NT2/D1 (cell line): ENCODE measurements around the gene WNT4.

ENCODE experiments used
- DNase-seq: peaks from one replicate; pipeline ENCODE4 v3.0.0-alpha.2; 2011; ENCODE audit warnings: low read depth, low spot score
- H3K27me3 ChIP-seq: 2 replicates; pipeline ENCODE4 v1.6.0; 2011; ENCODE audit warnings: mild to moderate bottlenecking; ENCODE audit not compliant: insufficient read length, insufficient read depth
- H3K36me3 ChIP-seq: 2 replicates; pipeline ENCODE4 v1.6.1; 2011; ENCODE audit warnings: mild to moderate bottlenecking, low read length, mixed read lengths; ENCODE audit not compliant: insufficient read depth, insufficient read length
- H3K4me1 ChIP-seq: 2 replicates; pipeline ENCODE4 v1.5.1; 2011; ENCODE audit not compliant: insufficient read depth, insufficient read length
- H3K4me3 ChIP-seq: 2 replicates; pipeline ENCODE4 v1.5.1; 2011; ENCODE audit warnings: low read depth; ENCODE audit not compliant: insufficient read length
- H3K9ac ChIP-seq: 2 replicates; pipeline ENCODE4 v1.6.0; 2011; ENCODE audit warnings: low read depth; ENCODE audit not compliant: insufficient read length
- H3K9me3 ChIP-seq: 2 replicates; pipeline ENCODE4 v1.5.1; 2011; ENCODE audit warnings: mild to moderate bottlenecking, low read length; ENCODE audit not compliant: insufficient read depth
- SUZ12 ChIP-seq: IDR thresholded peaks from 2 replicates; pipeline ENCODE4 v1.6.1; 2011; ENCODE audit not compliant: insufficient read length, insufficient read depth; ENCODE audit errors: extremely low read depth
- YY1 ChIP-seq: IDR thresholded peaks from 2 replicates; pipeline ENCODE4 v1.6.1; 2011; ENCODE audit not compliant: insufficient read length, insufficient read depth
- ZNF274 ChIP-seq: IDR thresholded peaks from 2 replicates; pipeline ENCODE4 v1.6.1; 2011; ENCODE audit warnings: mild to moderate bottlenecking, low read depth, low read length

WNT4 gene

GRCh38 chr1:22108339-22109105 is 34.4 kb downstream of the WNT4 start:
- peaks cover 45% of the 10 kb centered on the region for H3K36me3 ChIP-seq
- no peak for DNase-seq
- no peaks in the 10 kb centered on the region for H3K9me3 ChIP-seq
- no peaks in the 10 kb centered on the region for H3K27me3 ChIP-seq
- H3K9ac ChIP-seq: no peak overlapping the region
- H3K4me1 ChIP-seq: peaks cover 5% of the 10 kb centered on the region
- no peak overlapping the region for H3K4me3 ChIP-seq
- no peak for TF ChIP-seq SUZ12
- no peak for TF ChIP-seq ZNF274
- no peak for TF ChIP-seq YY1

GRCh38 chr1:22107126-22107525 is 35.8 kb downstream of the WNT4 start:
- Histone ChIP-seq H3K27me3 (no peaks in the 10 kb centered on the region), H3K36me3 (peaks cover 42% of the 10 kb centered on the region), H3K9me3 (no peaks in the 10 kb centered on the region), H3K9ac (no peak overlapping the region), H3K4me3 (no peak overlapping the region), H3K4me1 (peaks cover 5% of the 10 kb centered on the region)
- DNase-seq: no peak
- TF ChIP-seq YY1 (no peak), ZNF274 (no peak), SUZ12 (no peak)

- TF ChIP-seq ZNF274 (no peak), YY1 (no peak), SUZ12 (no peak)
- H3K9ac ChIP-seq: no peak overlapping the region
- no peaks in the 10 kb centered on the region for H3K27me3 ChIP-seq
- peak; percentile 36 for DNase-seq
- H3K9me3 ChIP-seq: no peaks in the 10 kb centered on the region
- H3K4me3 ChIP-seq: no peak overlapping the region
- peaks cover 2% of the 10 kb centered on the region for H3K4me1 ChIP-seq
- peaks cover 37% of the 10 kb centered on the region for H3K36me3 ChIP-seq
These were observed 37.2 kb downstream of the WNT4 start for GRCh38 chr1:22105611-22106207.

GRCh38 chr1:22104865-22105437 is 37.9 kb downstream of the WNT4 start:
- Histone ChIP-seq H3K27me3 (no peaks in the 10 kb centered on the region), H3K9ac (no peak overlapping the region), H3K4me3 (no peak overlapping the region), H3K9me3 (no peaks in the 10 kb centered on the region), H3K4me1 (peaks cover 2% of the 10 kb centered on the region), H3K36me3 (peaks cover 44% of the 10 kb centered on the region)
- DNase-seq: no peak
- TF ChIP-seq SUZ12 (no peak), ZNF274 (no peak), YY1 (no peak)

GRCh38 chr1:22104094-22104493 is 38.8 kb downstream of the WNT4 start:
- Histone ChIP-seq H3K9ac (no peak overlapping the region), H3K4me3 (no peak overlapping the region), H3K4me1 (peaks cover 2% of the 10 kb centered on the region), H3K27me3 (no peaks in the 10 kb centered on the region), H3K36me3 (peaks cover 41% of the 10 kb centered on the region), H3K9me3 (no peaks in the 10 kb centered on the region)
- TF ChIP-seq YY1 (no peak), ZNF274 (no peak), SUZ12 (no peak)
- no peak for DNase-seq

GRCh38 chr1:22102746-22103145 is 40.2 kb downstream of the WNT4 start:
- TF ChIP-seq SUZ12 (no peak), YY1 (no peak), ZNF274 (no peak)
- H3K36me3 ChIP-seq: peaks cover 47% of the 10 kb centered on the region
- no peak overlapping the region for H3K4me3 ChIP-seq
- no peak overlapping the region for H3K9ac ChIP-seq
- no peaks in the 10 kb centered on the region for H3K9me3 ChIP-seq
- no peak for DNase-seq
- H3K4me1 ChIP-seq: peaks cover 2% of the 10 kb centered on the region
- no peaks in the 10 kb centered on the region for H3K27me3 ChIP-seq

- no peaks in the 10 kb centered on the region for H3K9me3 ChIP-seq
- DNase-seq: no peak
- no peak overlapping the region for H3K9ac ChIP-seq
- H3K36me3 ChIP-seq: peaks cover 53% of the 10 kb centered on the region
- no peak overlapping the region for H3K4me3 ChIP-seq
- H3K4me1 ChIP-seq: peaks cover 2% of the 10 kb centered on the region
- no peak for TF ChIP-seq SUZ12
- no peak for TF ChIP-seq ZNF274
- no peak for TF ChIP-seq YY1
- H3K27me3 ChIP-seq: no peaks in the 10 kb centered on the region
These were observed 40.9 kb downstream of the WNT4 start for GRCh38 chr1:22101995-22102394.
